ENCODE data around the gene MMP11.

Gene MMP11

GRCh38 chr22:23750714-23751440 is 21.8 kb upstream of the MMP11 start, which contains the start of gene ZNF70:
TSS of gene ZNF70 (minus strand) at chr22:23751112. CDS start at chr22:23745140, 5,972 bp downstream.
- H3K4me1 ChIP-seq (ENCODE audit: control insufficient read depth, low read length), result peaks cover 51% of the 10 kb centered on the region
- H3K36me3 ChIP-seq (ENCODE audit: control insufficient read depth, low read length), result peaks cover 21% of the 10 kb centered on the region
- peaks cover 33% of the 10 kb centered on the region for H3F3A ChIP-seq (ENCODE audit: control insufficient read depth, insufficient read depth)
- H3K79me2 ChIP-seq (ENCODE audit: control insufficient read depth, low read length), result peaks cover 23% of the 10 kb centered on the region
- H3K27me3 ChIP-seq (ENCODE audit: control insufficient read depth, low read length), result no peaks in the 10 kb centered on the region
- peak; percentile 43 for TF ChIP-seq CTCF (IDR thresholded peaks at IDR 0.05; ENCODE audit: low read depth, low read length, poor library complexity, severe bottlenecking)
- TF ChIP-seq EZH2phosphoT487 (IDR thresholded peaks at IDR 0.05; ENCODE audit: borderline replicate concordance, low read length), result no peak
- H3K27ac ChIP-seq (ENCODE audit: low read depth, low read length), result peak within 1 kb of the TSS; percentile 92
- H3K9me3 ChIP-seq (ENCODE audit: control insufficient read depth, insufficient read depth, low read length), result no peaks in the 10 kb centered on the region
- H4K20me1 ChIP-seq (ENCODE audit: control insufficient read depth, insufficient read depth, low read depth, low read length), result no peaks in the 10 kb centered on the region
- peak within 1 kb of the TSS; percentile 88 for H3K4me2 ChIP-seq (ENCODE audit: low read length)
- no peaks in the 10 kb centered on the region for H3K9me2 ChIP-seq (replicated peaks; ENCODE audit: control insufficient read depth, low read length)
- peak within 1 kb of the TSS; percentile 97 for H3K4me3 ChIP-seq (ENCODE audit: low read length)

- Histone ChIP-seq H3K9me3 (ENCODE audit: control insufficient read depth, insufficient read depth, low read length) (no peaks in the 10 kb centered on the region), H3K79me2 (ENCODE audit: control insufficient read depth, low read length) (peaks cover 23% of the 10 kb centered on the region), H3K4me3 (ENCODE audit: low read length) (peak overlapping the region; percentile 97), H3K27ac (ENCODE audit: low read depth, low read length) (peak overlapping the region; percentile 92), H3K36me3 (ENCODE audit: control insufficient read depth, low read length) (peaks cover 21% of the 10 kb centered on the region), H3K4me1 (ENCODE audit: control insufficient read depth, low read length) (peaks cover 58% of the 10 kb centered on the region), H3K27me3 (ENCODE audit: control insufficient read depth, low read length) (no peaks in the 10 kb centered on the region), H3K4me2 (ENCODE audit: low read length) (peak overlapping the region; percentile 88), H3F3A (ENCODE audit: control insufficient read depth, insufficient read depth) (peaks cover 33% of the 10 kb centered on the region), H4K20me1 (ENCODE audit: control insufficient read depth, insufficient read depth, low read depth, low read length) (no peaks in the 10 kb centered on the region), H3K9me2 (replicated peaks; ENCODE audit: control insufficient read depth, low read length) (no peaks in the 10 kb centered on the region)
- no peak for TF ChIP-seq EZH2phosphoT487 (IDR thresholded peaks at IDR 0.05; ENCODE audit: borderline replicate concordance, low read length)
- no peak for TF ChIP-seq CTCF (IDR thresholded peaks at IDR 0.05; ENCODE audit: low read depth, low read length, poor library complexity, severe bottlenecking)
Observed at GRCh38 chr22:23751441-23751996, 21.1 kb upstream of the MMP11 start.

- H3K27me3 ChIP-seq (ENCODE audit: control insufficient read depth, low read length), result no peaks in the 10 kb centered on the region
- peak overlapping the region; percentile 92 for H3K27ac ChIP-seq (ENCODE audit: low read depth, low read length)
- H3F3A ChIP-seq (ENCODE audit: control insufficient read depth, insufficient read depth), result peaks cover 35% of the 10 kb centered on the region
- peak overlapping the region; percentile 88 for H3K4me2 ChIP-seq (ENCODE audit: low read length)
- H4K20me1 ChIP-seq (ENCODE audit: control insufficient read depth, insufficient read depth, low read depth, low read length), result no peaks in the 10 kb centered on the region
- peaks cover 21% of the 10 kb centered on the region for H3K36me3 ChIP-seq (ENCODE audit: control insufficient read depth, low read length)
- H3K79me2 ChIP-seq (ENCODE audit: control insufficient read depth, low read length), result peaks cover 23% of the 10 kb centered on the region
- peak overlapping the region; percentile 97 for H3K4me3 ChIP-seq (ENCODE audit: low read length)
- H3K9me3 ChIP-seq (ENCODE audit: control insufficient read depth, insufficient read depth, low read length), result no peaks in the 10 kb centered on the region
- H3K9me2 ChIP-seq (replicated peaks; ENCODE audit: control insufficient read depth, low read length), result no peaks in the 10 kb centered on the region
- TF ChIP-seq CTCF (IDR thresholded peaks at IDR 0.05; ENCODE audit: low read depth, low read length, poor library complexity, severe bottlenecking), result peak; percentile 12
- TF ChIP-seq EZH2phosphoT487 (IDR thresholded peaks at IDR 0.05; ENCODE audit: borderline replicate concordance, low read length), result no peak
- peaks cover 64% of the 10 kb centered on the region for H3K4me1 ChIP-seq (ENCODE audit: control insufficient read depth, low read length)
Observed at GRCh38 chr22:23752090-23752691, 20.5 kb upstream of the MMP11 start.
